Caco-2 (cell line): Measurements from ENCODE around the gene KLC4. TPM values are rescaled to one million over a fixed set of nuclear protein-coding genes. Genes with fewer than 3 reads are reported as not detected.

Source experiments
- BruUV-seq: library from RNA; stranded (reverse); fragments of 400-500 nt; replicated peaks from 2 replicates; lab custom pipeline; 2021; lab: Mats Ljungman, UMichigan
- CTCF ChIA-PET: fragments of 300-600 bp; sonication (Branson Sonifier 250); formaldehyde crosslinking; loops from one replicate; lab custom pipeline; 2022; ENCODE audit warnings: antibody characterized with exemption; lab: Charles Lee
- POLR2A ChIA-PET: fragments of 300-600 bp; sonication (Branson Sonifier 250); formaldehyde crosslinking; loops from one replicate; lab custom pipeline; 2022; ENCODE audit warnings: antibody characterized with exemption; lab: Charles Lee
- DNase-seq, 2 experiments: peaks; one replicate each; pipeline versions ENCODE4 v3.0.0 to v3.0.0-alpha.2; 2020 to 2022
- H3K27me3 ChIP-seq: replicated peaks from 2 replicates; pipeline ENCODE4 v1.6.0; 2011; ENCODE audit warnings: low read length; ENCODE audit not compliant: control insufficient read depth, insufficient read depth
- H3K36me3 ChIP-seq: 2 replicates; pipeline ENCODE4 v1.5.1; 2011; ENCODE audit warnings: low read length; ENCODE audit not compliant: control insufficient read depth, insufficient read depth
- H3K4me1 ChIP-seq: fragments of 250-450 bp; sonication (Bioruptor Pico); 2 replicates; pipeline ENCODE4 v1.5.1; 2020; ENCODE audit warnings: mild to moderate bottlenecking
- H3K4me3 ChIP-seq: 2 replicates; pipeline ENCODE4 v1.5.1; 2011; ENCODE audit warnings: low read depth, mild to moderate bottlenecking, control low read depth, low read length
- H3K9me3 ChIP-seq: fragments of 250-450 bp; sonication (Bioruptor Pico); 2 replicates; pipeline ENCODE4 v1.5.1; 2020; ENCODE audit warnings: mild to moderate bottlenecking, moderate library complexity
- H3K27ac Mint-ChIP-seq: one replicate; pipeline ENCODE4 v1.8.0; 2022; ENCODE audit warnings: mixed read lengths; ENCODE audit not compliant: unreplicated experiment
- H3K27me3 Mint-ChIP-seq: one replicate; pipeline ENCODE4 v1.8.0; 2022; ENCODE audit warnings: mixed read lengths; ENCODE audit not compliant: insufficient read depth, unreplicated experiment
- H3K36me3 Mint-ChIP-seq: one replicate; pipeline ENCODE4 v1.8.0; 2022; ENCODE audit warnings: mild to moderate bottlenecking, mixed read lengths; ENCODE audit not compliant: insufficient read depth, unreplicated experiment
- H3K4me1 Mint-ChIP-seq: one replicate; pipeline ENCODE4 v1.8.0; 2022; ENCODE audit warnings: low read depth, mixed read lengths; ENCODE audit not compliant: unreplicated experiment
- H3K4me3 Mint-ChIP-seq: one replicate; pipeline ENCODE4 v1.8.0; 2022; ENCODE audit warnings: mild to moderate bottlenecking, moderate library complexity, mixed read lengths; ENCODE audit not compliant: unreplicated experiment
- H3K9me3 Mint-ChIP-seq: one replicate; pipeline ENCODE4 v1.8.0; 2022; ENCODE audit warnings: mixed read lengths; ENCODE audit not compliant: unreplicated experiment
- intact Hi-C: fragments of 100-400 bp; cut with micrococcal nuclease; formaldehyde crosslinking; loops from one replicate; pipeline ENCODE4 v1.10.0; 2022; ENCODE audit not compliant: unreplicated experiment
- total RNA-seq: library from RNA; stranded (reverse); gene quantifications from 2 replicates; pipeline ENCODE4 v1.2.3, GENCODE V29; 2022
- TF ChIP-seq, protein P1 (sequence below), 2 experiments: fragments of 200-600 bp in 1 of 2; IDR thresholded peaks; 1 replicate in 1 of 2; 2 replicates in 1 of 2; pipeline versions ENCODE4 v1.5.1 to v1.8.0; 2011 to 2022; ENCODE audit warnings: antibody characterized with exemption in 1 of 2, control low read depth in 1 of 2, inconsistent platforms in 1 of 2, low read depth in 1 of 2, low read length in 1 of 2, mild to moderate bottlenecking in 1 of 2, moderate library complexity in 1 of 2; ENCODE audit not compliant: insufficient read depth in 1 of 2, severe bottlenecking in 1 of 2, unreplicated experiment in 1 of 2

Gene KLC4
- total RNA-seq, 1 experiment from 2014 or later, result 47.7 TPM

DNA sequence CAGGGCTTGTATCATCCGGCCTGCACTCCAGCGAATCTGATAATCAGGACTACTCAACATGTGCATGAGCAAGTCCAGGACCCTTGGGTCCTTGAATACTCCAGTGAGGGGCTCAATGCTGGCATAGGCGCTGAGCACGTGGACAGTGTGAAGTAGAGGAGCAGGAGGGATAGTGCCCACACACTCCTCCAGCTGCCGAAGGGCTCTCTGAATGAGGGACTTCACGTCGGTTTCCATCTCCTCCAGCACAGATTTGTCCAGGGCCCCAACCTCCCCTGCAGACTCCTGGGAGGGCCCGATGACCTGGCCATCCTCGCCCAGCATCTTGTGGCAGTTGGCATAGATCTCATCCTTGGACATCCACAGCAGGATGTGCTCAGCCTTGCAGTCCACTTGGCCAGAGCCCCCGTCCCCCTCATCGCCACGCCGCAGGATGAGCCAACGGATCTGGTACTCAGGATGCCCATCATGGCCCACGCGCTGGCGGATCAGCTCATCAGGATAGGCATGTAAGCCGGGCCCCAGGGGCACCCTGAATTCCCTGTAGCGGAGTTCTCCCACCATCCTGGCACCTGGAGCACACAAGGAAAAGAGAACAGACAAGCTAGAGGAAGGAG, 7.1 kb upstream of the KLC4 start:
- no peak for DNase-seq
- peaks cover 79% of the 10 kb centered on the region for H3K36me3 Mint-ChIP-seq
- no peaks in the 10 kb centered on the region for H3K27me3 Mint-ChIP-seq
- TF ChIP-seq, protein P1, sequence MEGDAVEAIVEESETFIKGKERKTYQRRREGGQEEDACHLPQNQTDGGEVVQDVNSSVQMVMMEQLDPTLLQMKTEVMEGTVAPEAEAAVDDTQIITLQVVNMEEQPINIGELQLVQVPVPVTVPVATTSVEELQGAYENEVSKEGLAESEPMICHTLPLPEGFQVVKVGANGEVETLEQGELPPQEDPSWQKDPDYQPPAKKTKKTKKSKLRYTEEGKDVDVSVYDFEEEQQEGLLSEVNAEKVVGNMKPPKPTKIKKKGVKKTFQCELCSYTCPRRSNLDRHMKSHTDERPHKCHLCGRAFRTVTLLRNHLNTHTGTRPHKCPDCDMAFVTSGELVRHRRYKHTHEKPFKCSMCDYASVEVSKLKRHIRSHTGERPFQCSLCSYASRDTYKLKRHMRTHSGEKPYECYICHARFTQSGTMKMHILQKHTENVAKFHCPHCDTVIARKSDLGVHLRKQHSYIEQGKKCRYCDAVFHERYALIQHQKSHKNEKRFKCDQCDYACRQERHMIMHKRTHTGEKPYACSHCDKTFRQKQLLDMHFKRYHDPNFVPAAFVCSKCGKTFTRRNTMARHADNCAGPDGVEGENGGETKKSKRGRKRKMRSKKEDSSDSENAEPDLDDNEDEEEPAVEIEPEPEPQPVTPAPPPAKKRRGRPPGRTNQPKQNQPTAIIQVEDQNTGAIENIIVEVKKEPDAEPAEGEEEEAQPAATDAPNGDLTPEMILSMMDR (IDR thresholded peaks at IDR 0.05; ENCODE audit: insufficient read depth in 1 of 2, low read depth in 1 of 2, low read length in 1 of 2, severe bottlenecking in 1 of 2, unreplicated experiment in 1 of 2), result no peak
- Histone ChIP-seq H3K9me3 (no peaks in the 10 kb centered on the region), H3K36me3 (peaks cover 2% of the 10 kb centered on the region; the same call in 1 of the 2 replicates), H3K4me3 (peak overlapping the region; percentile 71), H3K27me3 (no peaks in the 10 kb centered on the region), H3K4me1 (peaks cover 20% of the 10 kb centered on the region)
- intact Hi-C loops, result loop anchor here (5.0 kb wide), 1 partner anchor 150 kb away; no protein-coding TSS in a partner anchor
- no TSS peak for BruUV-seq
- H3K4me1 Mint-ChIP-seq, result peaks cover 30% of the 10 kb centered on the region
- POLR2A ChIA-PET, result no interaction called here
- H3K9me3 Mint-ChIP-seq, result no peaks in the 10 kb centered on the region
- CTCF ChIA-PET, result interaction anchor here (0.6 kb wide), 1 partner anchor 111 kb away, joined by 4 read pairs; no protein-coding TSS in a partner anchor
- H3K27ac Mint-ChIP-seq, result peak overlapping the region; percentile 97
- peak overlapping the region; percentile 100 for H3K4me3 Mint-ChIP-seq

DNA sequence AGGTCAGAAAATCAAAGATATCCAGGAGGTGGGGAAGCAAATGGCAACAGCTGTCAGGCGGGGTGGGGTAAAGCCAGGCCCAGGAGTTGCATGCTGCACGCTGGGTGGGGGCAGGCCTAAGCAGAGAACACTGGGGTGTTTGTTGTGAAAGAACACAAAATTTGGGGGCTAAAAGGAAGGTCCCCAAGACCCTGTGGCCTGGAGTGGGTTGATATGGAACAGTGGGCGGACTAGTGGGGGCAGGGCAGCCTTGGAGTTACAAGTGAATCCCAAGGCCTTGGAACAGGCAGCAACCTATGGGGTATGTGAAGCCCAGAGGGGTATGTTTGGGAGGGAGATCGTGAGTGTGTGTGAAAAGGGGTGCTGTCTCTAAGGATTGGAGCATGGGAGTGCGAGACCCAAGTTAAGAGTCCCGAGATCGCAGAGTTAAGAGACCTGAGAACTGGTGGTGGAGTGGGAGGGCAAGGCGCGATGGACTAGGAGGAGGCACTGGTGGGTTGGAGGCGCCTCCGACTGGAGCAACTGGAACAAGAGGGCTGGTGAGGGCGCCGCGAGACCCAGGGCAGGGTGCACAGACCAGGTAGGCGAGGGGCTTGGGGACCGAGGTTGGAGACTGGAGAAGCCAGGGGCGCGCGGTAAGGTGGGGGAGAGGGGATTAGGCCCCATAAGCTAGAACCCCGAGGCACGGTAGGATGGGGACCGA, 6.4 kb upstream of the KLC4 start:
- no peaks in the 10 kb centered on the region for H3K9me3 ChIP-seq
- H3K36me3 ChIP-seq, result peaks cover 2% of the 10 kb centered on the region; the same call in 1 of the 2 replicates
- H3K4me1 Mint-ChIP-seq, result peaks cover 31% of the 10 kb centered on the region
- H3K27ac Mint-ChIP-seq, result peak overlapping the region; percentile 97
- CTCF ChIA-PET, result interaction anchor here (1.0 kb wide), 1 partner anchor 91 kb away, joined by 5 read pairs; no protein-coding TSS in a partner anchor
- POLR2A ChIA-PET, result interaction anchor here (1.0 to 1.1 kb wide), 4 partner anchors 23 to 118 kb away, joined by 3 to 7 read pairs (median 4); partner anchors contain the start of gene RRP36
- H3K9me3 Mint-ChIP-seq, result no peaks in the 10 kb centered on the region
- DNase-seq, result peak; percentile 43 to 47
- TF ChIP-seq, protein P1 (IDR thresholded peaks at IDR 0.05; ENCODE audit: insufficient read depth in 1 of 2, low read depth in 1 of 2, low read length in 1 of 2, severe bottlenecking in 1 of 2, unreplicated experiment in 1 of 2), result no peak
- H3K27me3 Mint-ChIP-seq, result no peaks in the 10 kb centered on the region
- BruUV-seq, result TSS peak; percentile 19
- peak overlapping the region; percentile 100 for H3K4me3 Mint-ChIP-seq
- peaks cover 20% of the 10 kb centered on the region for H3K4me1 ChIP-seq
- intact Hi-C loops, result loop anchor here (5.0 kb wide), 1 partner anchor 151 kb away; no protein-coding TSS in a partner anchor
- H3K27me3 ChIP-seq, result no peaks in the 10 kb centered on the region
- H3K36me3 Mint-ChIP-seq, result peaks cover 78% of the 10 kb centered on the region
- H3K4me3 ChIP-seq, result peak overlapping the region; percentile 71
